ENCODE results near the gene PLEKHB2.

DNA sequence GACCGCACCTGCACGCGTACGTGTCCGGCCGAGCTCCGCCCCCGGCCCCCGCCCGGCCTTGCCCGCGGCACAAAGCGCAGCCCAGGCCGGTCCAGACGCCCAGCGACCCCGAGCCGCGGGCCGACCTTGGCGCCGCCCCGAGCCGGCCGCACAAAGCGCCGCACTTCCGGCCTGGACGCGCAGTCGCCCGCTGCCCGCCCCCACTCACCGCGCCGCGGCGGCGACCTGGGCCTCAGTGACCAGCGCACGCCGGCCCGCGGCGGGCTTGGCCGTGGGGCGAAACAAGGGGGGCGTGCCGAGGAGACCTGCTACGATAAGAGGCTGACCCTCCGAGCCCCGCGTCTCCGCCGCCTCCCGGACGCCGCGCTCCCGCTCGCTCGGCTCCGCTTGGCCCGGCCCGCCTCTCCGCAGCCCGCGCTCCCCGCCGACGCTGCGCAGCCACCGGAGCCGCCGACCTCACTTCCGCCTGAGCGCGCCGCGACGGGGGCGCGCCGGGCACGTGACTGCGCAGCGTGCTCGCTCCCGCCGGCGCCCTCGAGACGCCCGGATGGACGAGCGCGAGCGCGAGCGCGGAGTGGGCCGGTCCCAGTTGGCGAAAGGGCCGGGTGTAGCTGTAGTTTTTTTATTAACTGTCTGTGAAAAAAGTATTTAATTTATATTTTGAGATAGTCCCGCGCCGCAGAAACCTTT lies 12.0 kb upstream of the PLEKHB2 start, which contains the start of gene FAM168B:
- TF ChIP-seq POLR2AphosphoS5 (IDR thresholded peaks at IDR 0.05; ENCODE audit: low read depth) = peak; percentile 72
- TF ChIP-seq, protein P1, sequence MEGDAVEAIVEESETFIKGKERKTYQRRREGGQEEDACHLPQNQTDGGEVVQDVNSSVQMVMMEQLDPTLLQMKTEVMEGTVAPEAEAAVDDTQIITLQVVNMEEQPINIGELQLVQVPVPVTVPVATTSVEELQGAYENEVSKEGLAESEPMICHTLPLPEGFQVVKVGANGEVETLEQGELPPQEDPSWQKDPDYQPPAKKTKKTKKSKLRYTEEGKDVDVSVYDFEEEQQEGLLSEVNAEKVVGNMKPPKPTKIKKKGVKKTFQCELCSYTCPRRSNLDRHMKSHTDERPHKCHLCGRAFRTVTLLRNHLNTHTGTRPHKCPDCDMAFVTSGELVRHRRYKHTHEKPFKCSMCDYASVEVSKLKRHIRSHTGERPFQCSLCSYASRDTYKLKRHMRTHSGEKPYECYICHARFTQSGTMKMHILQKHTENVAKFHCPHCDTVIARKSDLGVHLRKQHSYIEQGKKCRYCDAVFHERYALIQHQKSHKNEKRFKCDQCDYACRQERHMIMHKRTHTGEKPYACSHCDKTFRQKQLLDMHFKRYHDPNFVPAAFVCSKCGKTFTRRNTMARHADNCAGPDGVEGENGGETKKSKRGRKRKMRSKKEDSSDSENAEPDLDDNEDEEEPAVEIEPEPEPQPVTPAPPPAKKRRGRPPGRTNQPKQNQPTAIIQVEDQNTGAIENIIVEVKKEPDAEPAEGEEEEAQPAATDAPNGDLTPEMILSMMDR (conservative IDR thresholded peaks at IDR 0.05; ENCODE audit: low read depth in 2 of 2) = no peak
- no peak for TF ChIP-seq EZH2 (IDR thresholded peaks at IDR 0.05; ENCODE audit: low read depth, unreplicated experiment)
- TF ChIP-seq, protein P2, sequence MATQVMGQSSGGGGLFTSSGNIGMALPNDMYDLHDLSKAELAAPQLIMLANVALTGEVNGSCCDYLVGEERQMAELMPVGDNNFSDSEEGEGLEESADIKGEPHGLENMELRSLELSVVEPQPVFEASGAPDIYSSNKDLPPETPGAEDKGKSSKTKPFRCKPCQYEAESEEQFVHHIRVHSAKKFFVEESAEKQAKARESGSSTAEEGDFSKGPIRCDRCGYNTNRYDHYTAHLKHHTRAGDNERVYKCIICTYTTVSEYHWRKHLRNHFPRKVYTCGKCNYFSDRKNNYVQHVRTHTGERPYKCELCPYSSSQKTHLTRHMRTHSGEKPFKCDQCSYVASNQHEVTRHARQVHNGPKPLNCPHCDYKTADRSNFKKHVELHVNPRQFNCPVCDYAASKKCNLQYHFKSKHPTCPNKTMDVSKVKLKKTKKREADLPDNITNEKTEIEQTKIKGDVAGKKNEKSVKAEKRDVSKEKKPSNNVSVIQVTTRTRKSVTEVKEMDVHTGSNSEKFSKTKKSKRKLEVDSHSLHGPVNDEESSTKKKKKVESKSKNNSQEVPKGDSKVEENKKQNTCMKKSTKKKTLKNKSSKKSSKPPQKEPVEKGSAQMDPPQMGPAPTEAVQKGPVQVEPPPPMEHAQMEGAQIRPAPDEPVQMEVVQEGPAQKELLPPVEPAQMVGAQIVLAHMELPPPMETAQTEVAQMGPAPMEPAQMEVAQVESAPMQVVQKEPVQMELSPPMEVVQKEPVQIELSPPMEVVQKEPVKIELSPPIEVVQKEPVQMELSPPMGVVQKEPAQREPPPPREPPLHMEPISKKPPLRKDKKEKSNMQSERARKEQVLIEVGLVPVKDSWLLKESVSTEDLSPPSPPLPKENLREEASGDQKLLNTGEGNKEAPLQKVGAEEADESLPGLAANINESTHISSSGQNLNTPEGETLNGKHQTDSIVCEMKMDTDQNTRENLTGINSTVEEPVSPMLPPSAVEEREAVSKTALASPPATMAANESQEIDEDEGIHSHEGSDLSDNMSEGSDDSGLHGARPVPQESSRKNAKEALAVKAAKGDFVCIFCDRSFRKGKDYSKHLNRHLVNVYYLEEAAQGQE (IDR thresholded peaks at IDR 0.05; ENCODE audit: unreplicated experiment) = no peak
- TF ChIP-seq EZH2phosphoT487 (IDR thresholded peaks at IDR 0.05; ENCODE audit: unreplicated experiment) = no peak
- TF ChIP-seq, protein P3, sequence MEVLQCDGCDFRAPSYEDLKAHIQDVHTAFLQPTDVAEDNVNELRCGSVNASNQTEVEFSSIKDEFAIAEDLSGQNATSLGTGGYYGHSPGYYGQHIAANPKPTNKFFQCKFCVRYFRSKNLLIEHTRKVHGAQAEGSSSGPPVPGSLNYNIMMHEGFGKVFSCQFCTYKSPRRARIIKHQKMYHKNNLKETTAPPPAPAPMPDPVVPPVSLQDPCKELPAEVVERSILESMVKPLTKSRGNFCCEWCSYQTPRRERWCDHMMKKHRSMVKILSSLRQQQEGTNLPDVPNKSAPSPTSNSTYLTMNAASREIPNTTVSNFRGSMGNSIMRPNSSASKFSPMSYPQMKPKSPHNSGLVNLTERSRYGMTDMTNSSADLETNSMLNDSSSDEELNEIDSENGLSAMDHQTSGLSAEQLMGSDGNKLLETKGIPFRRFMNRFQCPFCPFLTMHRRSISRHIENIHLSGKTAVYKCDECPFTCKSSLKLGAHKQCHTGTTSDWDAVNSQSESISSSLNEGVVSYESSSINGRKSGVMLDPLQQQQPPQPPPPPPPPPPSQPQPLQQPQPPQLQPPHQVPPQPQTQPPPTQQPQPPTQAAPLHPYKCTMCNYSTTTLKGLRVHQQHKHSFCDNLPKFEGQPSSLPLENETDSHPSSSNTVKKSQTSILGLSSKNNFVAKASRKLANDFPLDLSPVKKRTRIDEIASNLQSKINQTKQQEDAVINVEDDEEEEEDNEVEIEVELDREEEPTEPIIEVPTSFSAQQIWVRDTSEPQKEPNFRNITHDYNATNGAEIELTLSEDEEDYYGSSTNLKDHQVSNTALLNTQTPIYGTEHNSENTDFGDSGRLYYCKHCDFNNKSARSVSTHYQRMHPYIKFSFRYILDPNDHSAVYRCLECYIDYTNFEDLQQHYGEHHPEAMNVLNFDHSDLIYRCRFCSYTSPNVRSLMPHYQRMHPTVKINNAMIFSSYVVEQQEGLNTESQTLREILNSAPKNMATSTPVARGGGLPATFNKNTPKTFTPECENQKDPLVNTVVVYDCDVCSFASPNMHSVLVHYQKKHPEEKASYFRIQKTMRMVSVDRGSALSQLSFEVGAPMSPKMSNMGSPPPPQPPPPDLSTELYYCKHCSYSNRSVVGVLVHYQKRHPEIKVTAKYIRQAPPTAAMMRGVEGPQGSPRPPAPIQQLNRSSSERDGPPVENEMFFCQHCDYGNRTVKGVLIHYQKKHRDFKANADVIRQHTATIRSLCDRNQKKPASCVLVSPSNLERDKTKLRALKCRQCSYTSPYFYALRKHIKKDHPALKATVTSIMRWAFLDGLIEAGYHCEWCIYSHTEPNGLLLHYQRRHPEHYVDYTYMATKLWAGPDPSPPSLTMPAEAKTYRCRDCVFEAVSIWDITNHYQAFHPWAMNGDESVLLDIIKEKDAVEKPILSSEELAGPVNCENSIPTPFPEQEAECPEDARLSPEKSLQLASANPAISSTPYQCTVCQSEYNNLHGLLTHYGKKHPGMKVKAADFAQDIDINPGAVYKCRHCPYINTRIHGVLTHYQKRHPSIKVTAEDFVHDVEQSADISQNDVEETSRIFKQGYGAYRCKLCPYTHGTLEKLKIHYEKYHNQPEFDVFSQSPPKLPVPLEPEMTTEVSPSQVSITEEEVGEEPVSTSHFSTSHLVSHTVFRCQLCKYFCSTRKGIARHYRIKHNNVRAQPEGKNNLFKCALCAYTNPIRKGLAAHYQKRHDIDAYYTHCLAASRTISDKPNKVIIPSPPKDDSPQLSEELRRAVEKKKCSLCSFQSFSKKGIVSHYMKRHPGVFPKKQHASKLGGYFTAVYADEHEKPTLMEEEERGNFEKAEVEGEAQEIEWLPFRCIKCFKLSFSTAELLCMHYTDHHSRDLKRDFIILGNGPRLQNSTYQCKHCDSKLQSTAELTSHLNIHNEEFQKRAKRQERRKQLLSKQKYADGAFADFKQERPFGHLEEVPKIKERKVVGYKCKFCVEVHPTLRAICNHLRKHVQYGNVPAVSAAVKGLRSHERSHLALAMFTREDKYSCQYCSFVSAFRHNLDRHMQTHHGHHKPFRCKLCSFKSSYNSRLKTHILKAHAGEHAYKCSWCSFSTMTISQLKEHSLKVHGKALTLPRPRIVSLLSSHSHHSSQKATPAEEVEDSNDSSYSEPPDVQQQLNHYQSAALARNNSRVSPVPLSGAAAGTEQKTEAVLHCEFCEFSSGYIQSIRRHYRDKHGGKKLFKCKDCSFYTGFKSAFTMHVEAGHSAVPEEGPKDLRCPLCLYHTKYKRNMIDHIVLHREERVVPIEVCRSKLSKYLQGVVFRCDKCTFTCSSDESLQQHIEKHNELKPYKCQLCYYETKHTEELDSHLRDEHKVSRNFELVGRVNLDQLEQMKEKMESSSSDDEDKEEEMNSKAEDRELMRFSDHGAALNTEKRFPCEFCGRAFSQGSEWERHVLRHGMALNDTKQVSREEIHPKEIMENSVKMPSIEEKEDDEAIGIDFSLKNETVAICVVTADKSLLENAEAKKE (CRISPR knock-in tag; IDR thresholded peaks at IDR 0.05) = no peak
- no peak for TF ChIP-seq STAT1 (IDR thresholded peaks at IDR 0.05; ENCODE audit: unreplicated experiment)

Data from GM23338 (cell line).